Erythroblast (primary cell): ENCODE measurements around the gene NRSN2.

ENCODE experiments used
- GATA1 ChIP-seq: IDR thresholded peaks from 2 replicates; pipeline ENCODE4 v1.6.1; 2011; ENCODE audit warnings: low read depth, mild to moderate bottlenecking, control low read depth, low read length, moderate library complexity
- POLR2A ChIP-seq: IDR thresholded peaks from 2 replicates; pipeline ENCODE4 v1.6.1; 2011; ENCODE audit warnings: mild to moderate bottlenecking, low read length

GRCh38 chr20:388034-388994 lies 41.4 kb downstream of the NRSN2 start:
- TF ChIP-seq POLR2A = no peak
- TF ChIP-seq GATA1 = no peak
